ENCODE results near the gene ZMYND19. TPM values are rescaled to one million over a fixed set of nuclear protein-coding genes. Genes with fewer than 3 reads are reported as not detected.

Gene ZMYND19
- total and polyA plus RNA-seq, 7 donors: 11.7 to 27.2 (median 15.2) TPM

GRCh38 chr9:137605121-137606004 lies 15.1 kb upstream of the ZMYND19 start, which contains the start of gene ARRDC1:
Gene ARRDC1, plus strand, starts transcription at chr9:137605686. Its CDS starts 32 bp downstream, at chr9:137605718.
- intact Hi-C loops (cut with DNase I): no loop called here
- 0 to 4% (median 1%) methylated on average over 35 to 108 of the region's 111 CpGs for WGBS, 3 donors

GRCh38 chr9:137604345-137605086 lies 14.2 kb upstream of the ZMYND19 start:
- H3K27me3 ChIP-seq (ENCODE audit: insufficient read depth in 3 of 3, low read length in 2 of 3): no peaks in the 10 kb centered on the region
- DNase-seq (no peak), ATAC-seq (no peak)
- H3K9me3 ChIP-seq: no peaks in the 10 kb centered on the region
- TF ChIP-seq CTCF (IDR thresholded peaks at IDR 0.05): no peak
- WGBS, 3 donors: 8 to 12% (median 11%) methylated on average over 35 to 47 of the region's 49 CpGs
- intact Hi-C loops (cut with DNase I): no loop called here
- H3K36me3 ChIP-seq (ENCODE audit: insufficient read depth in 1 of 2, low read depth in 1 of 2): no peaks in the 10 kb centered on the region
- H3K4me3 ChIP-seq: peak overlapping the region; percentile 68
- peak overlapping the region; percentile 53 for H3K27ac ChIP-seq
- peaks cover 15% of the 10 kb centered on the region for H3K4me1 ChIP-seq

More at GRCh38 chr9:137605121-137606004, 15.1 kb upstream of the ZMYND19 start, which contains the start of gene ARRDC1:
- peak within 1 kb of the TSS; percentile 78 for H3K4me3 ChIP-seq
- peaks cover 15% of the 10 kb centered on the region for H3K4me1 ChIP-seq
- ATAC-seq: peak; percentile 86 to 91 (median 90)
- peak within 1 kb of the TSS; percentile 85 for H3K27ac ChIP-seq
- H3K27me3 ChIP-seq (ENCODE audit: insufficient read depth in 3 of 3, low read length in 2 of 3): no peaks in the 10 kb centered on the region
- H3K9me3 ChIP-seq: no peaks in the 10 kb centered on the region
- peak; percentile 94 to 97 for DNase-seq
- H3K36me3 ChIP-seq (ENCODE audit: insufficient read depth in 1 of 2, low read depth in 1 of 2): no peaks in the 10 kb centered on the region
- no peak for TF ChIP-seq CTCF (IDR thresholded peaks at IDR 0.05)

GRCh38 chr9:137603879-137604278 lies 13.6 kb upstream of the ZMYND19 start:
- WGBS, 3 donors: 50 to 70% (median 59%) methylated on average over 13 of the region's 13 CpGs
- ATAC-seq: no peak
- no peak for DNase-seq
- H3K27me3 ChIP-seq (ENCODE audit: insufficient read depth in 3 of 3, low read length in 2 of 3): no peaks in the 10 kb centered on the region
- H3K36me3 ChIP-seq (ENCODE audit: insufficient read depth in 1 of 2, low read depth in 1 of 2): no peaks in the 10 kb centered on the region
- no peaks in the 10 kb centered on the region for H3K9me3 ChIP-seq
- no peak for TF ChIP-seq CTCF (IDR thresholded peaks at IDR 0.05)
- peaks cover 15% of the 10 kb centered on the region for H3K4me1 ChIP-seq
- intact Hi-C loops (cut with DNase I): no loop called here
- no peak overlapping the region for H3K27ac ChIP-seq
- no peak overlapping the region for H3K4me3 ChIP-seq

GRCh38 chr9:137602661-137603060 lies 12.3 kb upstream of the ZMYND19 start:
- intact Hi-C loops (cut with DNase I): no loop called here
- TF ChIP-seq CTCF (IDR thresholded peaks at IDR 0.05): no peak
- WGBS, 3 donors: 9 to 12% (median 12%) methylated on average over 3 of the region's 3 CpGs
- Histone ChIP-seq H3K4me3 (no peak overlapping the region), H3K4me1 (peaks cover 15% of the 10 kb centered on the region), H3K36me3 (ENCODE audit: insufficient read depth in 1 of 2, low read depth in 1 of 2) (no peaks in the 10 kb centered on the region), H3K9me3 (no peaks in the 10 kb centered on the region), H3K27ac (no peak overlapping the region), H3K27me3 (ENCODE audit: insufficient read depth in 3 of 3, low read length in 2 of 3) (no peaks in the 10 kb centered on the region)
- ATAC-seq (no peak), DNase-seq (no peak)
